Measurements from ENCODE around the gene GRIN2C. TPM values are rescaled to one million over a fixed set of nuclear protein-coding genes. Genes with fewer than 3 reads are reported as not detected.
A peak's percentile ranks its signal among the peaks of the same experiment; 100 is the strongest.

The GRIN2C gene
- total RNA-seq, 1 donor, result under 0.01 TPM

DNA sequence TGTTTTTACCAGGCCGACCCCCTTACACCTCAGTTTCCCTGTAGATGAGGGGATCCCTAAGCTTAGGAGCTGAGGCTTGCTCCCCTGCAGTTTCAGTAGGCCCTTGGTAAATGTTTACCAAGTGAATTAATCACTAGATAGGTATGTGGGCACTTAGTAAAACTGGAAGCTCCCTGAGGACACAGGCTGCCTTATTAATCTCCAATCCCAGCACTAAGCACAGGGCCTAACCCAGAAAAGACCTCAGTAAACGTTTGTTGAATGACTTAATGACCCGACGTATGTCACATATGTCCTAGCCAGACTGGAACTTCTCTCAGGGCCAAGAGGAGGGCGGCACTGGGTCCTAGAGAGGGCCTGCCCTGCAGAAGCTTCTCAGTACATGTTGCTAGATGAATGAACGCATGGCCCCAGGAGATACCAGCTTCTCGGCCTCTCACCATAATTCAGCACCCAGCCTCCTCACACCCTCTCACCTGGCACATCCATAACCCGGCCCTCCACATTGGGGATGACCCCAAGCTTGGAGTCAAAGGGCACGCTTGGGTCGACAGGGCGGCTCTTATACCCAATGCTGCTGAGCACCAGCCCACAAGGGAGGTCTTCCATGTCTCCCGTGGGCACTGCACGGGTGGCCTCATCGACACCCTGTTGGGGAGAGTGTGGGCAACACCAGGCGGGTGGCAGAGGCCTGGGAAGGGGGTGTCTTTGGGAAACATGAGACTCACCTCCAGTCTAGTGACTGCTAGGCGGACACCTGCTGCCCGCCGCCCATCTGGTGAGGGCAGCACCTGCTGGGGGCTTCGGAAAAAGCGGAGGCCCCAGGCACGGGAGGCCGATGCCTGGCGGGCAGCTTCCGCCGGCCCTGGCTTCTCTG is 4.0 kb upstream of the GRIN2C start:
- TF ChIP-seq, protein P1, sequence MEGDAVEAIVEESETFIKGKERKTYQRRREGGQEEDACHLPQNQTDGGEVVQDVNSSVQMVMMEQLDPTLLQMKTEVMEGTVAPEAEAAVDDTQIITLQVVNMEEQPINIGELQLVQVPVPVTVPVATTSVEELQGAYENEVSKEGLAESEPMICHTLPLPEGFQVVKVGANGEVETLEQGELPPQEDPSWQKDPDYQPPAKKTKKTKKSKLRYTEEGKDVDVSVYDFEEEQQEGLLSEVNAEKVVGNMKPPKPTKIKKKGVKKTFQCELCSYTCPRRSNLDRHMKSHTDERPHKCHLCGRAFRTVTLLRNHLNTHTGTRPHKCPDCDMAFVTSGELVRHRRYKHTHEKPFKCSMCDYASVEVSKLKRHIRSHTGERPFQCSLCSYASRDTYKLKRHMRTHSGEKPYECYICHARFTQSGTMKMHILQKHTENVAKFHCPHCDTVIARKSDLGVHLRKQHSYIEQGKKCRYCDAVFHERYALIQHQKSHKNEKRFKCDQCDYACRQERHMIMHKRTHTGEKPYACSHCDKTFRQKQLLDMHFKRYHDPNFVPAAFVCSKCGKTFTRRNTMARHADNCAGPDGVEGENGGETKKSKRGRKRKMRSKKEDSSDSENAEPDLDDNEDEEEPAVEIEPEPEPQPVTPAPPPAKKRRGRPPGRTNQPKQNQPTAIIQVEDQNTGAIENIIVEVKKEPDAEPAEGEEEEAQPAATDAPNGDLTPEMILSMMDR (IDR thresholded peaks at IDR 0.05; ENCODE audit: insufficient read depth, low read depth, low read length), result no peak
- DNase-seq (ENCODE audit: low read depth), result no peak
- no peak overlapping the region for H3K4me3 ChIP-seq (ENCODE audit: low read depth, low read length)

DNA sequence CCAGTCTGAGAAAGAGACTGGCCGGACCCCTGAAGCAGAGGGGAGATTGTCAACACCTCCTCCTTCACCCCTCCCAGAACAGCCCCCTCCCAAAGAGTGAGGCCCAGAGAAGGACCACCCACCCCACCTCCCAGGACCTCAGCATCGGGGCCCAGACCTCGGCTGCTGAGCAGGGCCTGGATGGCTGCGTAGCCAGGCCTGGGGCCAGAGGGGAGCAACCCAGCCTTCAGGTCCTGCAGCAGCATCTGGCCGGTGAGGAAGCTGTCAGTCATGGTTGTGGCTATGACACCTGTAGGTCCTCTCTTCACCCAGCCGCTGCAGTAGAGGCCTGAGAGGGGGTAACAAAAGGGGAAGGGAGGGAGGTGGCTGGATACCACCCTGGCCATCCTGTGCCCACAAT is 3.2 kb upstream of the GRIN2C start:
- TF ChIP-seq, protein P1 (IDR thresholded peaks at IDR 0.05; ENCODE audit: insufficient read depth, low read depth, low read length), result no peak
- no peak for DNase-seq (ENCODE audit: low read depth)
- H3K4me3 ChIP-seq (ENCODE audit: low read depth, low read length), result no peak overlapping the region

DNA sequence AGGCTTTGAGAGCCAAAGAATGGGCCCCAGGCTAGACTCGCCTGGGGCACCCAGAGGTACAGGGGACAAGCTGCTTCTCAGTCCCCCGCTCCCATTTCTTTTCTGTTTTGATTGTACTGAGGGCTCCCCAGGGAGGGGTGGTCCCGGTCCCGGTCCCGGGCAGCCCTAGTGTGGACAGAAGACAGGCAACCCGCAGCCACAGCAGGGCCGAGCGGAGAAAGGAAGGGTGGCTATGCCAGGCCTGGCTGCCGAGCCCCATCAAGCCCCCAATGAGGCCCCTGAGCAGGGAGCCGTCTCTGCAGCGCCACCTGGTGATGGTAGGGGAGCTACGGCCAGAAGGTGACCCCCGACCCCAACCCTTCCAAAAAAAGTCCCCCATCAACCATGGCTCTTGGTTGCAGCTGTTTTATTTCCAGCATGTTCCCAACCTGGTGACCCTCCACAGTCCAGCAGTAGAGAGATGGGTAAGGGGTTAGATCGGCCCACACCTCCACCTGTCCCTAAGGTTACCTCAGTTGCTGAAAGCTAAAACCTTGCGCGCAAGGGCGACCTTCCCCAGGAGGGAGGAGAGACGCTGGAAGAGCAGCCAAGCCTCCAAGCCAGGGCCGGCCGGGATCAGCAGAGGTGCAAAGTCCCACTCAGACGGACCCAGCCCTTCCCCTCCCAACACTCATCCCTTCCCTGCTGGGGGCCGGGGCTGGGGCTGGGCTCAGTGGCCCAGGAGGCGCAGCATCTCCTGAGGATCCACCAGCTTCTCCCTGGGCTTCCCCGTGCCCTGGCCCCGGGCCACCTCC is 2.6 kb upstream of the GRIN2C start:
- peak; percentile 44 for DNase-seq (ENCODE audit: low read depth)
- TF ChIP-seq, protein P1 (IDR thresholded peaks at IDR 0.05; ENCODE audit: insufficient read depth, low read depth, low read length), result peak; percentile 72
- no peak overlapping the region for H3K4me3 ChIP-seq (ENCODE audit: low read depth, low read length)

DNA sequence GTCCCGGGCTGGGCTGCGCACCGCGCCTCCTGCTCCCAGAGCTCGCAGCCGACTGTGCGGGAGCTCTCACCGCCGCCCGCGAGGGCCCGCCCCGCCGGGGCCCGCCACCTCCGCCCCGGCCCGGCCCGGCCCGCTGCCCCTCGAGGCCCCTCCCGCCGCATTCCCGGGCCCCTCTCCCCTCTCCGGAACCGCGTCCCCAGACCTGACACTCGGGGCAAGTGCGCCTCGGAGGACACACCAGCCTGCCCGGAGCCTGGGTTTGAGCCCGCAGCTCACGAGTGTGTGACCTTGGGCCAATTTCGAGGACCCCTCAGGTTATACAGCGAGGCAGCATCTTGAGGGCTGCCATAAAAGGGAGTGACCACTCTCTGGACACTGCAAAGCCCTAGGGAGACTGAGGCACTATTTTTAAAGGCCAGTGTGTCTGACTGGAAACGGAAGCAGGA is 2.0 kb upstream of the GRIN2C start:
- no peak overlapping the region for H3K4me3 ChIP-seq (ENCODE audit: low read depth, low read length)
- TF ChIP-seq, protein P1 (IDR thresholded peaks at IDR 0.05; ENCODE audit: insufficient read depth, low read depth, low read length), result no peak
- DNase-seq (ENCODE audit: low read depth), result no peak

DNA sequence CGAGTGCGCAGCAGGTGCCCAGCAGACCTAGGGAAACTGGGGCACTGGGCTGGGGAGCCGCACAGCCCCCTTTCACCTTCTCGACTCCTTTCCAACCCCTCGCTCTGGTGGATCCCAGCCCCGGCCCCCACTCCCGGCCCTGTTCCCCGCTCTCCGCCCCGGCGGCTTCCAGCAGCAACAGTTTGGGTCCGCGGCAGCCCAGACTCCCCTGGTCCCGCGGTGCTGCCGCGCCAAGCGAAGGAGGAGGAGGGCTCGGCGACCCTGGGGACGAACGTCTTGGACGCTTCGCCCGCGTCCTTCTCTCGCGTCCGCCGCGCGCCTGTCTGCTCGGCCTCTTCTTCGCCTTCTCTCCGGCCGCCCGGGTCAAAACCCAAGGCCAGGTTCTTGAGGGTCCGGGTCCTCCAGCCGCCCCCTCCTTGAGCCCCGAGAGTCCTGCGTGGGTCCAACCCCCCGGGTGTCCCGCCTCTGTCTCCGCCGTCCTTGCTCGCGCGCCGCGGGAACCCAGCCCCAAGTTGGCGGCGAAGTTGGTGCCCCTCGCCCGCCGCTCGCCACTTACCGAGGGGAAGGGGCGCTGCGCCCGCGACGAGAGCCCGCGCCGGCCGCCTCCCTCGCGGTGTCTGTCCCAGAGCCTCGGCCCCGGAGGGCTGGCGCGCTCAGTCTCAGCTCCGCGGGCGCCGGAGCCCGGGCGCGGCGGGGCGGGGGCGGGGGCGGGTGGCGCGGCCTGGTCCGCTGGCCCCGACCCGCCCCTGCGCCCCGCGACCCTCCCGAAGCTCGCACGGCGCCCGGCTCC is 1.4 kb upstream of the GRIN2C start:
- no peak for DNase-seq (ENCODE audit: low read depth)
- TF ChIP-seq, protein P1 (IDR thresholded peaks at IDR 0.05; ENCODE audit: insufficient read depth, low read depth, low read length), result no peak
- H3K4me3 ChIP-seq (ENCODE audit: low read depth, low read length), result no peak overlapping the region

DNA sequence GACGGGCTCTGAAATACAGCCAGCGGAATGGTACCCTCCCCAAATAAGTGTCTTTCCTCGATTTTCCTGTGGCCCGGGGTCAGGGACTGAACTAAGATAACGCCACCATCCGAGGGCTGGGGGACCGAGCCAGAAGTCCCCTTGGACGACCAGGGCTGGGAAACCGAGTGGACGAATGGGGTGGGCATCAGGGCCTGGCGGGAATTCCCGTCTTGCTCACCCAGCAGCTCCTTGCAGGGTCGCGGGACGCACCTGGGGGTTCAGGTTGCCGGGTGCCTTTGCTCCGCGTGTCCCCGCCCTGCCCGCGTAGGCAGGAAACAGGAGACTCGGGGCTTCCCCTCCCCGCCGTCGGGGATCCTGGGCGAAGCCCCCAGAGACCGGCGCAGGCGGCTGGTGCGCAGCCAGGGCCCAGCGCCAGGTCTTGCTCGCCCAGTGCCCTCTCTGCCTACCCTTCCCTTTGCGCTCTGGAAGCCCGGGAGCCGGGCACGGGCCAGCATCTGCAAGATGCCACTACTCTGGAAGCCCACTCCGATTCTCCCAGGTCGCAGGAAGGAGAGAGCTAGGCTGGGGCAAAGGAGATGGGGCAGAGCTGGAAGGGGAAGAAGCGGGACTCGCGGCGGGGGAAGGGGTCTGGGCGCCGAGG is 665 bp upstream of the GRIN2C start:
- no peak for DNase-seq (ENCODE audit: low read depth)
- TF ChIP-seq, protein P1 (IDR thresholded peaks at IDR 0.05; ENCODE audit: insufficient read depth, low read depth, low read length), result no peak
- no peak overlapping the region for H3K4me3 ChIP-seq (ENCODE audit: low read depth, low read length)
